DMS114 treated with DMSO at 0.1 percent for 48 hours (cell line): Measurements from ENCODE around the gene DNAL1.

Experiments
- DNase-seq: peaks from one replicate; lab custom pipeline; 2025; ENCODE audit not compliant: unreplicated experiment; lab: John Stamatoyannopoulos, UW

Gene DNAL1

GRCh38 chr14:73722581-73722980 lies 77.8 kb downstream of the DNAL1 start:
- DNase-seq, result no peak

- no peak for DNase-seq
Measured at GRCh38 chr14:73723406-73723796, 78.6 kb downstream of the DNAL1 start.

- DNase-seq, result no peak
Measured at GRCh38 chr14:73723797-73724661, 79.2 kb downstream of the DNAL1 start.

- DNase-seq, result no peak
Measured at GRCh38 chr14:73724696-73725095, 79.9 kb downstream of the DNAL1 start.

GRCh38 chr14:73725116-73726024 lies 80.6 kb downstream of the DNAL1 start:
- no peak for DNase-seq

- no peak for DNase-seq
Measured at GRCh38 chr14:73726025-73726961, 81.5 kb downstream of the DNAL1 start.

- no peak for DNase-seq
Measured at GRCh38 chr14:73727166-73727565, 82.4 kb downstream of the DNAL1 start.

GRCh38 chr14:73728717-73729330 lies 84.0 kb downstream of the DNAL1 start:
- peak; percentile 40 for DNase-seq

- no peak for DNase-seq
Measured at GRCh38 chr14:73729556-73730265, 84.9 kb downstream of the DNAL1 start.

GRCh38 chr14:73731111-73731510 lies 86.3 kb downstream of the DNAL1 start:
- no peak for DNase-seq

- DNase-seq, result no peak
Measured at GRCh38 chr14:73732006-73732405, 87.2 kb downstream of the DNAL1 start.

- DNase-seq, result no peak
Measured at GRCh38 chr14:73736842-73737241, 92.1 kb downstream of the DNAL1 start.

GRCh38 chr14:73738518-73739173 lies 93.9 kb downstream of the DNAL1 start:
- DNase-seq, result no peak

- no peak for DNase-seq
Measured at GRCh38 chr14:73739174-73739898, 94.5 kb downstream of the DNAL1 start.

GRCh38 chr14:73739899-73740617 lies 95.3 kb downstream of the DNAL1 start:
- no peak for DNase-seq

- no peak for DNase-seq
Measured at GRCh38 chr14:73740618-73741326, 96.0 kb downstream of the DNAL1 start.

GRCh38 chr14:73741386-73741875 lies 96.6 kb downstream of the DNAL1 start:
- no peak for DNase-seq
